Body of pancreas (tissue), 4 donors: ENCODE measurements around the gene CHTOP.

Experiments
- CTCF ChIP-seq, 7 experiments: fragments of 450-650 bp in 4 of 7; fragments of 200-600 bp in 3 of 7; sonication (generic) in 3 of 7; IDR thresholded peaks; one replicate each; pipeline ENCODE4 v1.5.1; 2016 to 2019; ENCODE audit warnings: antibody characterized with exemption in 7 of 7
- POLR2A ChIP-seq, 3 donors: fragments of 450-650 bp; IDR thresholded peaks; one replicate each; pipeline ENCODE4 v1.6.1; 2016; ENCODE audit warnings: antibody characterized with exemption in 3 of 3, mild to moderate bottlenecking in 2 of 3

GRCh38 chr1:153662269-153662668 lies 28.4 kb downstream of the CHTOP start:
- TF ChIP-seq POLR2A (IDR thresholded peaks at IDR 0.05) (no peak), CTCF (IDR thresholded peaks at IDR 0.05) (no peak)
